ENCODE data around the gene TMEM178A.

DNA sequence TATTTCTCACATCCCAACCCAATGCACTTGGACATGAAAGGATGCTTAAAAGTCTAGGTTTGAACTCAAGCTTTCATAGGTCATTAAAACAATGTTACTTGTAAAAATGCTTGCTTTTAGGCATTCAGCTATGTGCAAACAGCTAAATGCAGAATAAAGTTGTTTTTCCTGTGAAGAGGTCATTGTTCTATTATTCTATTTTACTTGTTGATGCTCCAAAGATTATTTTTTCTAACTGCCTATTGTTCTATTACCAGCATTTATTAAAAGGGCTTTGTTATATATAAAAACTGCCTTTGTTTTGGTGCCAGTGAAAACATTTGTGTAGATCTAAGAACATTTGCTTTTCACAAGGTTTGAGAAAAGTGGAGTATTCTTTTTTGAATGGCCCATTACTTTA, 49.4 kb downstream of the TMEM178A start:
- TF ChIP-seq CTCF (IDR thresholded peaks at IDR 0.05): no peak
- TF ChIP-seq POLR2A (IDR thresholded peaks at IDR 0.05): no peak
